ENCODE data around the gene PMIS2.

PMIS2 gene

DNA sequence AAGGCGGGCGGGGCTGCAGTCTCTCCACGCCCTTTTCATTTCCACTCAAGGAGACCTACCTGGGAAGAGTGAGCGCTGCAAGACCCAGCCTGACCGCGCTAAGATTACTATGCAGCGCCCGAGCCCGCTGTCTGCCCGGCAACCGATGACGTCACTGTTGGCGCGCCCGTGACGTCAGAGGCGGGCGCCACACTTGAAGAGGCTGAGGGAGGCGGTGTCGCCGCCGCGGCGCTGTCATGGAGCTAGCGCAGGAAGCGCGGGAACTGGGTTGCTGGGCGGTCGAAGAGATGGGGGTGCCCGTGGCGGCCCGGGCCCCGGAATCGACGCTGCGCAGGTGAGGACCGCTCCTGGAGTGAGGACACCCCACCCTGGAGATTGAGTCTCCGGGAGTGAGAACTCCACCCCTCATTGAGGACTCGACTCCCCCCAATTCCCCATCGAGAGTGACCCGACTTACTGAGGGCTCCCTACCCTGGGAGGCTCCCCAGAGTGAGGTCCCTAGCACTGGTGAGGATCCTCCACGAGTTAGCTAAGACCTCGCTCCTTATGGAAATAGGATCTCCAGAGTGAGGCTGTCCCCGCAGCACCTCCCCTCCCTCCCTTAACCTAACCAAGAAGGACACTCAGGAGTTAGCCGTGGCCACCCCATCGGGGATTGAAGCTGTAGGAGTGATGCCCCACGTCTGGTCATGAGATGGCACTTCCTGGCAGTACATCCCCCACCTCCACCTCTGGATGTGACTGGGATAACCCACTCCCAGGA, 26.8 kb downstream of the PMIS2 start, which contains the start of gene HAUS5 (continued):
- TF ChIP-seq, protein P1, sequence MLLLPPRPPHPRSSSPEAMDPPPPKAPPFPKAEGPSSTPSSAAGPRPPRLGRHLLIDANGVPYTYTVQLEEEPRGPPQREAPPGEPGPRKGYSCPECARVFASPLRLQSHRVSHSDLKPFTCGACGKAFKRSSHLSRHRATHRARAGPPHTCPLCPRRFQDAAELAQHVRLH (tag by site-specific recombination; IDR thresholded peaks at IDR 0.05), result no peak; the same call in none of the 2 replicates
- TF ChIP-seq ZNF791 (tag by site-specific recombination; IDR thresholded peaks at IDR 0.05), result no peak; the same call in 1 of the 2 replicates
- peak; percentile 97 for TF ChIP-seq ZNF600 (tag by site-specific recombination; IDR thresholded peaks at IDR 0.05)
- peak; percentile 97 for TF ChIP-seq ZNF324 (tag by site-specific recombination; IDR thresholded peaks at IDR 0.05)
- no peak for TF ChIP-seq ZNF776 (tag by site-specific recombination; IDR thresholded peaks at IDR 0.05; ENCODE audit: borderline replicate concordance)
- TF ChIP-seq GLIS1 (tag by site-specific recombination; IDR thresholded peaks at IDR 0.05), result peak; percentile 80
- TF ChIP-seq YY2 (tag by site-specific recombination; IDR thresholded peaks at IDR 0.05), result peak; percentile 87
- no peak for TF ChIP-seq ZNF473 (tag by site-specific recombination; IDR thresholded peaks at IDR 0.05)
- TF ChIP-seq MYNN (tag by site-specific recombination; IDR thresholded peaks at IDR 0.05; ENCODE audit: borderline replicate concordance), result no peak; the same call in 1 of the 2 replicates
- no peak for TF ChIP-seq SETDB1 (IDR thresholded peaks at IDR 0.05; ENCODE audit: insufficient read length, low read length)
- peak; percentile 95 for TF ChIP-seq PRDM10 (tag by site-specific recombination; IDR thresholded peaks at IDR 0.05)
- TF ChIP-seq ZNF174 (tag by site-specific recombination; IDR thresholded peaks at IDR 0.05), result no peak
- peak; percentile 31; the same call in 1 of the 2 replicates for TF ChIP-seq ZNF623 (tag by site-specific recombination; IDR thresholded peaks at IDR 0.05)
- peak; percentile 85 for TF ChIP-seq SCRT2 (tag by site-specific recombination; IDR thresholded peaks at IDR 0.05)
- peak; percentile 88 for TF ChIP-seq CTCF (tag by site-specific recombination; IDR thresholded peaks at IDR 0.05)
- TF ChIP-seq, protein P2, sequence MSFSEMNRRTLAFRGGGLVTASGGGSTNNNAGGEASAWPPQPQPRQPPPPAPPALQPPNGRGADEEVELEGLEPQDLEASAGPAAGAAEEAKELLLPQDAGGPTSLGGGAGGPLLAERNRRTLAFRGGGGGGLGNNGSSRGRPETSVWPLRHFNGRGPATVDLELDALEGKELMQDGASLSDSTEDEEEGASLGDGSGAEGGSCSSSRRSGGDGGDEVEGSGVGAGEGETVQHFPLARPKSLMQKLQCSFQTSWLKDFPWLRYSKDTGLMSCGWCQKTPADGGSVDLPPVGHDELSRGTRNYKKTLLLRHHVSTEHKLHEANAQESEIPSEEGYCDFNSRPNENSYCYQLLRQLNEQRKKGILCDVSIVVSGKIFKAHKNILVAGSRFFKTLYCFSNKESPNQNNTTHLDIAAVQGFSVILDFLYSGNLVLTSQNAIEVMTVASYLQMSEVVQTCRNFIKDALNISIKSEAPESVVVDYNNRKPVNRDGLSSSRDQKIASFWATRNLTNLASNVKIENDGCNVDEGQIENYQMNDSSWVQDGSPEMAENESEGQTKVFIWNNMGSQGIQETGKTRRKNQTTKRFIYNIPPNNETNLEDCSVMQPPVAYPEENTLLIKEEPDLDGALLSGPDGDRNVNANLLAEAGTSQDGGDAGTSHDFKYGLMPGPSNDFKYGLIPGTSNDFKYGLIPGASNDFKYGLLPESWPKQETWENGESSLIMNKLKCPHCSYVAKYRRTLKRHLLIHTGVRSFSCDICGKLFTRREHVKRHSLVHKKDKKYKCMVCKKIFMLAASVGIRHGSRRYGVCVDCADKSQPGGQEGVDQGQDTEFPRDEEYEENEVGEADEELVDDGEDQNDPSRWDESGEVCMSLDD (tag by site-specific recombination; IDR thresholded peaks at IDR 0.05), result peak; percentile 100
- no peak for TF ChIP-seq ZNF132 (tag by site-specific recombination; IDR thresholded peaks at IDR 0.05; ENCODE audit: borderline replicate concordance)
- no peak for TF ChIP-seq TRIM28 (IDR thresholded peaks at IDR 0.05; ENCODE audit: borderline replicate concordance, low read length)
- TF ChIP-seq, protein P3, sequence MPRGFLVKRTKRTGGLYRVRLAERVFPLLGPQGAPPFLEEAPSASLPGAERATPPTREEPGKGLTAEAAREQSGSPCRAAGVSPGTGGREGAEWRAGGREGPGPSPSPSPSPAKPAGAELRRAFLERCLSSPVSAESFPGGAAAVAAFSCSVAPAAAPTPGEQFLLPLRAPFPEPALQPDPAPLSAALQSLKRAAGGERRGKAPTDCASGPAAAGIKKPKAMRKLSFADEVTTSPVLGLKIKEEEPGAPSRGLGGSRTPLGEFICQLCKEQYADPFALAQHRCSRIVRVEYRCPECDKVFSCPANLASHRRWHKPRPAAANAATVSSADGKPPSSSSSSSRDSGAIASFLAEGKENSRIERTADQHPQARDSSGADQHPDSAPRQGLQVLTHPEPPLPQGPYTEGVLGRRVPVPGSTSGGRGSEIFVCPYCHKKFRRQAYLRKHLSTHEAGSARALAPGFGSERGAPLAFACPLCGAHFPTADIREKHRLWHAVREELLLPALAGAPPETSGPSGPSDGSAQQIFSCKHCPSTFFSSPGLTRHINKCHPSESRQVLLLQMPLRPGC (tag by site-specific recombination; IDR thresholded peaks at IDR 0.05), result peak; percentile 96
- TF ChIP-seq, protein P4, sequence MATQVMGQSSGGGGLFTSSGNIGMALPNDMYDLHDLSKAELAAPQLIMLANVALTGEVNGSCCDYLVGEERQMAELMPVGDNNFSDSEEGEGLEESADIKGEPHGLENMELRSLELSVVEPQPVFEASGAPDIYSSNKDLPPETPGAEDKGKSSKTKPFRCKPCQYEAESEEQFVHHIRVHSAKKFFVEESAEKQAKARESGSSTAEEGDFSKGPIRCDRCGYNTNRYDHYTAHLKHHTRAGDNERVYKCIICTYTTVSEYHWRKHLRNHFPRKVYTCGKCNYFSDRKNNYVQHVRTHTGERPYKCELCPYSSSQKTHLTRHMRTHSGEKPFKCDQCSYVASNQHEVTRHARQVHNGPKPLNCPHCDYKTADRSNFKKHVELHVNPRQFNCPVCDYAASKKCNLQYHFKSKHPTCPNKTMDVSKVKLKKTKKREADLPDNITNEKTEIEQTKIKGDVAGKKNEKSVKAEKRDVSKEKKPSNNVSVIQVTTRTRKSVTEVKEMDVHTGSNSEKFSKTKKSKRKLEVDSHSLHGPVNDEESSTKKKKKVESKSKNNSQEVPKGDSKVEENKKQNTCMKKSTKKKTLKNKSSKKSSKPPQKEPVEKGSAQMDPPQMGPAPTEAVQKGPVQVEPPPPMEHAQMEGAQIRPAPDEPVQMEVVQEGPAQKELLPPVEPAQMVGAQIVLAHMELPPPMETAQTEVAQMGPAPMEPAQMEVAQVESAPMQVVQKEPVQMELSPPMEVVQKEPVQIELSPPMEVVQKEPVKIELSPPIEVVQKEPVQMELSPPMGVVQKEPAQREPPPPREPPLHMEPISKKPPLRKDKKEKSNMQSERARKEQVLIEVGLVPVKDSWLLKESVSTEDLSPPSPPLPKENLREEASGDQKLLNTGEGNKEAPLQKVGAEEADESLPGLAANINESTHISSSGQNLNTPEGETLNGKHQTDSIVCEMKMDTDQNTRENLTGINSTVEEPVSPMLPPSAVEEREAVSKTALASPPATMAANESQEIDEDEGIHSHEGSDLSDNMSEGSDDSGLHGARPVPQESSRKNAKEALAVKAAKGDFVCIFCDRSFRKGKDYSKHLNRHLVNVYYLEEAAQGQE (tag by site-specific recombination; IDR thresholded peaks at IDR 0.05), result peak; percentile 63
- TF ChIP-seq ZNF2 (tag by site-specific recombination; IDR thresholded peaks at IDR 0.05), result peak; percentile 90; the same call in 1 of the 2 replicates
- TF ChIP-seq SP3 (tag by site-specific recombination; IDR thresholded peaks at IDR 0.05), result peak; percentile 92
- peak; percentile 81; the same call in 1 of the 2 replicates for TF ChIP-seq ZNF169 (tag by site-specific recombination; IDR thresholded peaks at IDR 0.05)
- 0 out of 2 replicates have a peak, but pooled peaks have one; percentile 36 for TF ChIP-seq ZSCAN16 (tag by site-specific recombination; IDR thresholded peaks at IDR 0.05)
- no peak for TF ChIP-seq ZNF157 (tag by site-specific recombination; IDR thresholded peaks at IDR 0.05)
- peak; percentile 62; the same call in 1 of the 2 replicates for TF ChIP-seq WT1 (tag by site-specific recombination; IDR thresholded peaks at IDR 0.05)
